HG02759 (cell line): ENCODE measurements around the gene ZNF142.

ENCODE experiments used
- ATAC-seq: cut with Tn5 transposase; IDR thresholded peaks from one replicate; pipeline ENCODE4 v1.9.1; 2021; ENCODE audit warnings: mild to moderate bottlenecking, moderate library complexity; ENCODE audit not compliant: unreplicated experiment

The ZNF142 gene

DNA sequence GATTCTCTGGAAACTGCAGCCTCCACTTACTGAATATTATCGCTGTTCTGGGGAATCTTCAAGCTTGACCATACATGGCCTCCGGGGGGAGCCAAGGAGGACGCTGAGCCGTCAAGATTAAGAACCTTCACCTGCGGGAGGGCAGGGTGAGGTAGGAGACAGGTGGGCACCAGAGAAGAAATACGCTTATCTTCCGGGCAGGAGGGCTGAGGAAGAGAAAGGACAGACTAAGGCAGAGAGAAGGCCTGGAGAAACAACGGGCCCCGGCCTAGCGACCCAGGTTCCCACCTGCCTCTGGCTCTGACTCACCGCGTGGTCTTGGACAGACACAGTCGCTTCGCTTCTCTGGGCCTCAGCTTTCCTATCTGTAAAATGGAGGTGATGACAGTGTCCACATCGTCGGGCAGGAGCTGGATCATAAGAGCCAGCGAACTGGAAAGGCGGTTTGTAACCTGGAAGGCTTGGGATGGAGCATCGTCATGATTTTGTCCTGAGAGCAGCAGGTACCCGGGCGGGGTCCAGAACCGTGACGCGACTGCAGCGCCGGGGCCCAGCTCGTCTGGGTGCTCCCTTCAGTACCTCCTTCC lies 659 bp downstream of the ZNF142 start:
- peak; percentile 37 for ATAC-seq

DNA sequence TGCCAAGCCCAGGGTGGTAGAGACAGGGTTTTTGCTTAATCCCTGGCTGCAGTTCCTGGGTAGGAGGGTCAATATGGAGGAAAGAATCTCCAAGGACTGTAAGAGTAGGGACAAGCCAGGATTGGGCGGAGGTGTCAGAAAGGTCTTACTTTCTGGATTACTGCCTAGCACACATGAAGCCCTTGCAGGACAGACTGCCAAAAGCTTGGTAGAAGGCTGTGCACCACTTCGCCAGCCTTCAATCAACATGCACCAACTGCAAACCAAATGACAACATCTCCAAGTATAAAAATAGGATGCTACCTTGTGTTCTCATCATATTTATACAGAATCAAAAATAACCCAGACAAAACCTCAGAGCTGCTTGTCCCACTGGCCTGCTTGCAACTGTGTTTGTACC lies 3.7 kb downstream of the ZNF142 start:
- ATAC-seq = no peak

DNA sequence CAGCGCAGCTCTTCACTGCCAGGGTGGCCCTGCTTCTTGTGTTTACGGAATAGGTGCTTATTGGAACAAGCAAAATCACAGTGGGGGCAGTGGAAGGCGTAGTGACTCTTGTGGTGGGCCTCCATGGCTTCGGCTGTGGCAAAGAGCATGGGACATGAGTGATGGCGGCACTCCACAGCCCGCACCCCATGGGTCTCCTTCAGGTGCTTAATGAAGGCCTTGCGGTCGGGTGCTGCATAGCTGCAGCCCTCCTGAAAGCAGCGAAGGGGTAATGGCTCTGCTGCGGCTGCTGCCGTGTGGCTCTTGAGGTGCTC lies 10.7 kb downstream of the ZNF142 start:
- ATAC-seq = no peak

DNA sequence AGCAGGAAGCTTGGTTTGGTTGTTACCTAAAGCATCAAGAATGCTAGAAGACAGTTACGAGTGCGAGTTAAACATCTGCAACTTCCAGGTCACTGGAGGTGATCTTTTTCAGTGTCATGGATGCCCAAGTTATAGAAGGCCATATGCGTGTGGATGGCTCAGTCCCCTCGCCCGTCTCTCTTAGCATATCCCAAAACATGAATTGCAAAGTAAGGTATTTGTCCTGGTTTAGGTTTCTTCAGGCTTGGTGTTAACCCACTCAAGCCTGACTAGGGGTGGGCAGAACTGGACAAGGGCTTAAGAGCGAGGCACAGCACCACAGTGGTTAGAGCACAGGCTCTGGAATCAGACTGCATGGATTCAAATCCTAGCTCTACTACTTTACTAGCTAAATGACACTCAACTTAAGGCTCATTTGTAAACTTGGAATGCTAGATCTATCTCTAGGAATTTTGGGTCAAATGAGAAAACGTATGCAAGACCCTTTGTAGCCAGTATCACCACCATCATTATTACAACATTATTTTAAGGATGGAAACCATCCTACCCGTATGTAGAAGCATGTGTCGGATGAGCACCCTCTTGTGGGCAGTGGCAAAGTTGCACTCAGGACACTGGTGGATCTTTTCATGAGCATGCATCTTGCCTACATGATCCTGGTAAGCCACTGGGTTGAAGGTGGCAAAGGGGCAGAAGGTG lies 11.2 kb downstream of the ZNF142 start:
- peak; percentile 53 for ATAC-seq

DNA sequence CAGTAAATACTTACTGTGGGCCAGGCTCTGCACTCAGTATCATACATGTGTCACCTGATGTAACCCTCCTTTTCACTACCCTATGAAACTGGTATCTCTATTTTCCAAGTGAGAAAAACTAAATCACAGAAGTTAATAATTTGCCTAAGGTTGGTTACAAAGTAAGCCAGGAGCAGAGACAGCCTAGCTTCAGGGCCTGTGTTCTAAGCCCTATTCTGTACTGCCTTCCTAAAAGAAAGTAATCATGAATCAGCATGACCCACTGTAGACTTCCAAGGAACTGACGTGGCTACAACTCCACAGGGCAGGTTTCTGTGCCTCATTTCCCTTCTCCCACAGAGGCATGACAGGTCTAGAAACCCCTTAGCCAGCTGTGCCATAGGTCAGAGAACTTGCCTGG lies 14.3 kb downstream of the ZNF142 start:
- no peak for ATAC-seq

DNA sequence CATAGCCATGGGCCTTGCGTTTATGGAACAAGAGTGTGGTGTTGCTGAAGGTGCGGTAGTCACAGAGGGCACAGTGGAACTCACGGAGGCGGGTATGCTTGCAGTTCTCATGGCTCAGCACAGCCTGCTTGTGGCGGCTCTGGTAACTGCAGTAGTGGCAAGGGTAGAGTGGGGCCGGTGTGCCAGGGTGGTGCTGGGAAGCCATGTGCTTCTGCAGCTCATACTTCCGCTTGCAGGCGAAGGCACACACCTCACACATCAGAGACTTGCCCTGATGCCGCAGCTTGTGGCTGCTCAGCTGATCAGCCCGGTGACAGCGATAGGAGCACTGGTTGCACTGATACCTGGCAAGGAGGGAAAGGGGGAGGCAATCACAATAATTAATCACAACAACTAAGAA lies 14.7 kb downstream of the ZNF142 start:
- no peak for ATAC-seq

DNA sequence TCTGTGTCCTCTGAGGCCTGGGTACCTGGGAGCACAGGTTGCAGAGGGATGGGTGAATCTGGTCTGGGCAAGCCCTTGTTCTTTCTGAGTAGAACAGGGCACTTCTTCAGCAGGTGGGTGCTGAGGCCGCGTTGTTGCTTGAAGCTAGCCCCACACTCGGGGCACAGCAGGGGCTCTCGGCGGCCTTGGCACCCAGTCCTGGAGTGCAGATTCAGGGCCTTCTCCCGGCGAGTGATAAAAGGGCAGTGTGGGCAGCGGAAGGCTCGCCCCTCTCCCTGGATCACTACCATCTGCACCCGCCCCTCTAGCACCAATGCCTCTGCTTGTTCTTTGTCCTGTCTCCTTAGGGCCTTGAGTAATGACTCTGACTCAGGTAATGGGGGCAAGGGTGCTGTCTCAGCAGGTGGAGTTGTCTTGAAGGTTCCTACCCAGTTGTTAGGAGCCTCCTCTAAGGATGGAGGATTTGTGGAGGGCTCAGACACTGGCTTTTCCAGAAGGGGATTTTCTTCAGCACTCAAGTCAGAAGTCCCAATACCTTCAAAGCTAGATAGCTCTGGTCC lies 15.6 kb downstream of the ZNF142 start:
- ATAC-seq = no peak

DNA sequence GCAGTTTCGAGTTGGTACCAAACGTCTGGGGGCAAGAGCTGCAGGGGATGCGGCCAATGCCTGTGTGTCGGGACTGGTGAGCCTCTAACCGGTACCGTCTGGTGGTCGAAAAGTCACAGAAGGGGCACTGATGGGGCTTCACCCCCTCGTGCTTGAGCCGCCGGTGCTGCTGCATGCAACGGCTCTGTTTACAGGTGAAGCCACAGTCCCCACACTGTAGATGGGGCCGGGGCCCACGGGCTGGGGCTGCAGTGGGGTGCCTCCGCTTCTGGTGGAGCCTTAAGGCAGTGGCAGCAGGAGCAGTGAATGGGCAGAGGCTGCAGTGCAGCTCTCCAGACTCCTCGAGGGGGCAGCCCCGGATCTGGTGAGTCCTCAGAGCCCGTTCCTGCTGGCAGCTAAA lies 16.6 kb downstream of the ZNF142 start:
- no peak for ATAC-seq

DNA sequence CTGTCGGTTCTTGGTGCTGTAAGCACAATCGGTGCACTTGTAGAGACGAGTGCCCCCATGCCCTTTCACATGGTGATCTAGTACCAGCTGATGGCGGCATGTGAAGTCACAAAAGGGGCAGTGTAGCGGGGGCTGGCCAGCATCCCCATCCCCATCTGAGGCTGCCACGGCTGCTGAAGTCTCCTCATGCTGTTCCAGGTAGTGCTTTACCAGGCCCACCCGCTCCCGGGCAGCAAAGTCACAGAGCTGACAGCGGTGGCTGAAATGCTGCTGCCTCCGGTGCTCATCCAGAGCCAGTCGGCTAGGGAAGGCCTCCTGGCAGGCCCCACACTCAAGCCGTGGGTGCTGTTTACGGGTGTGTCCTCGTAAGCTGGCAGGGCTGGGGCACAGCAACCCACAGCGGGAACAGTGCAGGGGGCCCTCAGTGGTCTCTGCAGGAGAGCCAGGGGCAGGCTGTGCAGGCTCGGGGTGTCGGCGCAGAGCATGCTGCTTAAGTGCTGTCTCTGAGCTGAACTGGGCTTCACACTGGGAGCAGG lies 17.2 kb downstream of the ZNF142 start:
- ATAC-seq = no peak

DNA sequence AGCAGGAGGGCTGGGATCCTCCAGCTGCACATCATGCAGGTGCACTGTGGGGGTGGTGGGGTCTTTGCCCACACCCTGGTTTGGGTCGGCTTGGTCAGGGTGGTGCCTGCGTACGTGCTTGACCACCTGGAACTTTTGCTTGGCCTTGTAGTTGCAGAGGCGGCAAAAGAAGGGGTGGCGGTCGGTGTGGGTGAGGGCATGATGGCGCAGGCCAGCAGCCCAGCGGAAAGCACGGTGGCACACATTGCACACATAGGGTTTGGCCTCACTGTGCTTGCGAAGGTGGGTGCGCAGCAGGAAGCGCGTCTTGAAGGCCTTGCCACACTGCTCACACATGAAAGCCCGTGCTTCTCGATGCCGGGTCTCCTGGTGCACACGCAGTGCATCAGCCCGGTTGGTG lies 21.1 kb downstream of the ZNF142 start:
- ATAC-seq = no peak

DNA sequence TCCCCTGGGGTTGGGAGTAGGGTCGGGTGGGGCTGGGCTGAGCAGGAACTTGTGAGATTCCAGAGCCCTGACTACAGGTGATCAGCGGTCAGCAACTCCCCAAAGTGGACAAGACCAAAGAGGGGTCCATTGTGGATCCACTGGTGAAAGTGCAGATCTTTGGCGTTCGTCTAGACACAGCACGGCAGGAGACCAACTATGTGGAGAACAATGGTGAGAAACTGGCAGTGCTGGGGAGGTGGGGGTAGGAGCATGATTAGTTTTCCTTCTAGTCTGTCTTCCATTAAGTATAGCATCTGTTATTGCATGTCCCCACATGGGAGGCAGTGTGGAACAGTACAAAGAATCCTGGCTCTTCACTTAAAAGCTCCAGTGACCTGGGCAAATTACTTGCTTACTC lies 23.7 kb downstream of the ZNF142 start:
- no peak for ATAC-seq

DNA sequence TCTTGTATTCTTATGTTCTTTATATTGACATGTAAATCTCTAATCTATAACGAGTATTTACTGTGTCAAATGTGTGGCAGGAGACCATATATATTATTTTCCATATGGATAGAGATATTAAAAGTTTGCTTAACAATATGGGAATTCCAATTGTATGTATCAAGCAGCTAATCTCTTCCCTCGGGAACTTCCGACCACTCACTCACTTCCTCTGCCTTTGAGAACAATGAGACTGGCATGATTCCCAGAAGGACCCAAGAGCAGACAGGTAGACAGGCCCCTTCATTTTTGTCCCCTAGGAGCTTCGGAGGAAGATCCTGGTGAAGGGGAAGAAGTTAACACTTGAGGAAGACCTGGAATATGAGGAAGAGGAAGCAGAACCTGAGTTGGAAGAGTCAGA lies 27.6 kb downstream of the ZNF142 start:
- no peak for ATAC-seq

DNA sequence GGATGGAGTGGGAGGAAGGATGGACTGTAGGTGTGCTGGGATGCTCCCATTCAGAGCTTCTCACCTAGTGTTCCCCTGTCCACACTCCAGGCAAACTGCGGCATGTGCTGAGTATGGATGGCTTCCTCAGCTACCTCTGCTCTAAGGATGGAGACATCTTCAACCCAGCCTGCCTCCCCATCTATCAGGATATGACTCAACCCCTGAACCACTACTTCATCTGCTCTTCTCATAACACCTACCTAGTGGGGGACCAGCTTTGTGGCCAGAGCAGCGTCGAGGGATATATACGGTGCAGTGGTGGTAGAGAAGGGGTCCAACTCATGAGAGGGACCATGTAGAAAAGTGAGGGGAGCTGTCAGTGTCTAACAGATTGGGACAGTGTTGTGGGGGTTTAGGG lies 31.5 kb downstream of the ZNF142 start:
- ATAC-seq = no peak

DNA sequence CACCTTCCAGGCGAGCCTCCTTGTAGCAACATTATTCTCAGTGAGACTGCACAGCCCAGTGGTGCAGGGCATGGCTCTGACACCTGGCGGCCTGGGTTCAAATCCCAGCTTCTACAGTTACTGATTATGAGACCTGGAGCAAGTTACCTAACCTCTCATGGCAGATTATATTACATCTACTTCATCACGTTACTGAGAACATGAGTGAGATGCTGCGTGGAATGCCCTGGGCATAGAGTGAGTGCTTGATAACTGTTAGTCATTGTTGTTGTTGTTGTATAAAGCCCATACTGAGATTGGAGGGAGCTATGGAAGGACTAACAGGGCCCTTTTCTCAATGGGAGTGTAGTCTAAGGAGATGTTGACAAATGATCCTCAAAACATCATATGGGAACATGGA lies 33.1 kb downstream of the ZNF142 start:
- ATAC-seq = no peak

DNA sequence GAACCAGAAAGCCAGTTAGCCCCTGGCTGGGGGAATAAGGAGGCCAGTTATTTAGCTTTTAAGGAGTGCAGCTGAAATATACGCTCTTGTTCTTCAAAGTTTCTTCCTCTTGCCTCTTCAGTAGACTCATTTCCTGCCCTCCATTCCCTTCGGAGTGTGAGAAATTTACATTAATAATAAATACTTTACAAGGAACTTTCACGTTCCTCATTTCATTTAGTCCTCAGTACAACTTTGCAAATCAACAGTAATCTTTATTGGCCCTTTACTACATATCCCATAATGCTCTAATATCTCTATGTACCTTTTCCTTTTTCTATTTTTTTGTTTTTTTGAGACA lies 36.1 kb downstream of the ZNF142 start:
- ATAC-seq = no peak

DNA sequence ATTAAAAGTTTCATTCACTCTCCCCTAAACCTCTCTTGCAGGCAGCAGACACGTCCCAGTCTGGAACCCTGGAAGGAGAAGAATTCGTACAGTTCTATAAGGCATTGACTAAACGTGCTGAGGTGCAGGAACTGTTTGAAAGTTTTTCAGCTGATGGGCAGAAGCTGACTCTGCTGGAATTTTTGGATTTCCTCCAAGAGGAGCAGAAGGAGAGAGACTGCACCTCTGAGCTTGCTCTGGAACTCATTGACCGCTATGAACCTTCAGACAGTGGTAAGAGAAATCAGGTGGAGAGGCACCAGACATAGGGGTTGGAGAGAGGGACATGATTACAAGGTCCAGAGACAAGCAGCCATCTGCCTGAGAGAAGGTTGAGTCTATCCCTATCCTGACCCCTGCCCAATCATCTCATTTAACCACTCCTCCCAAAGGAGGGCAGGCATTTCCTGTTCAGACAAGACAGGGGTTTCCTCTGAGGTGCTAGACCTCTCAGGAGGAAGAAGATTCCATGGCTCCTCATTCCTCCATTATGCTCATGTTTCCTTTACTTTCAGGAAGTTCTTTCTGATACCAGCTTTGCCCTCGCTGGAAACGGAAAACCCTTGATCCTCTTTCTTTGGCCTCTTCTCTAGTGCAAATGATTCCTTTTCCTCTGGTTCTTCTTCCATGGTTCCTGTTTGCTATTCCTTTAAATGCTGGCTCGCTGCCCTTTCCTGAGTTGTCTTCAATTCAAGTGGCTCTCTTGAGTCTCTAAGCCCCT lies 36.6 kb downstream of the ZNF142 start:
- no peak for ATAC-seq

DNA sequence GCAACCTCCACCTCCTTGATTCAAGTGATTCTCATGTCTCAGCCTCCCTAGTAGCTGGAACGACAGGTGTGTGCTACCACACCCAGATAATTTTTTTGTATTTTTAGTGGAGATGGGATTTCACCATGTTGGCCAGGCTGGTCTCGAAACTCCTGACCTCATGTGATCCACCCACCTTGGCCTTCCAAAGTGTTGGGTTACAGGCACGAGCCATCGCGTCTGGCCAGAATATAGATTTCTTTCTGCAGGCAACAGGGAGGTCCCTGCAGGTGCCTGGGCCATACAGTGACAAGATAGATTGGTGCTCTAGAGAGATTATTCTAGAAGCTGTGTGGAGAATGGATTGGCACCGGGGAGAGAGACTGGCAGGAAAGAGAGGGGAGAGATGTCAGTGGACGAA lies 38.4 kb downstream of the ZNF142 start:
- ATAC-seq = no peak

DNA sequence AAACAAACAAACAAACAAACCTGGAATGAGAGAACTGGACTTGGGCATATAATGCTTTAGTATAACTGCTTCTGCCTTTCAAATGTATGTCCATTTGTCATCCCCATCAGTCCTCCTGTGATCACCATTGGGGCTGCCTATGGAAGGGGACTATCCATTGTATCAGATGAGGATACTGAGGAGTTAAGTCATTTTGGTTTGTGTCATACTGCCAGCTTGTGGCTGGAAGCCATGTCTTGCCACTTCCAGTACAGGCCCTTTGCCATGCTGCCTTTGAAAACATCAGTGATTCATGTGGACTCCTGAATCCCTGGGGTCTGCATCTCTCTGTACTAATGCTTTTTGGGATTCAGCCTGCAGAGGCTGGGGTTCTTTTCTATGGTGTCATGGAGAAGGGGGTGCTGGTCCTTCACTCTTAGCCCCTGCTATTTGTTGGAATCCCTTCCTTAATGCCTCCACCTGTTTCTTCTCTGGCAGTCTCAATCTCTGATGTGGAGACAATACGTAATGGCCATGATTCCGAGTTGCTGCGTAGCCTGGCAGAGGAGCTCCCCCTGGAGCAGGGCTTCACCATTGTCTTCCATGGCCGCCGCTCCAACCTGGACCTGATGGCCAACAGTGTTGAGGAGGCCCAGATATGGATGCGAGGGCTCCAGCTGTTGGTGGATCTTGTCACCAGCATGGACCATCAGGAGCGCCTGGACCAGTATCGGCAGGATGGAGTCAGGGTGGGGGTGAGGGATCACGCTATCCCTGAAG lies 41.1 kb downstream of the ZNF142 start:
- no peak for ATAC-seq

DNA sequence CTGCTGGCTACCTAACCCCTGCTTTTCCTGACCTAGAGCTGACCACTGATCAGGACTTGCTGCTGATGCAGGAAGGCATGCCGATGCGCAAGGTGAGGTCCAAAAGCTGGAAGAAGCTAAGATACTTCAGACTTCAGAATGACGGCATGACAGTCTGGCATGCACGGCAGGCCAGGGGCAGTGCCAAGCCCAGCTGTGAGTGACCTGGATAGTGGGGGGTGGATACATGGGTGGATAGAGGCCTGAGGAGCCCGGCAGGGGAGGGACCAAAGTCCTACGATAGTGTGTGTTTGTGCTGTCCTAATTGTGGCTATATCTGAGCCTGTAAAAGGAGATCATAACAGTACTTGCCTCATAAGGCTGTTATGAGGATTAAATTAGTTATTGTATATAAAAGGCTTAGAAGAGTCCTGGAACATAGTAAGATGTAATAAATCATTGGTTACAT lies 43.5 kb downstream of the ZNF142 start:
- ATAC-seq = no peak

DNA sequence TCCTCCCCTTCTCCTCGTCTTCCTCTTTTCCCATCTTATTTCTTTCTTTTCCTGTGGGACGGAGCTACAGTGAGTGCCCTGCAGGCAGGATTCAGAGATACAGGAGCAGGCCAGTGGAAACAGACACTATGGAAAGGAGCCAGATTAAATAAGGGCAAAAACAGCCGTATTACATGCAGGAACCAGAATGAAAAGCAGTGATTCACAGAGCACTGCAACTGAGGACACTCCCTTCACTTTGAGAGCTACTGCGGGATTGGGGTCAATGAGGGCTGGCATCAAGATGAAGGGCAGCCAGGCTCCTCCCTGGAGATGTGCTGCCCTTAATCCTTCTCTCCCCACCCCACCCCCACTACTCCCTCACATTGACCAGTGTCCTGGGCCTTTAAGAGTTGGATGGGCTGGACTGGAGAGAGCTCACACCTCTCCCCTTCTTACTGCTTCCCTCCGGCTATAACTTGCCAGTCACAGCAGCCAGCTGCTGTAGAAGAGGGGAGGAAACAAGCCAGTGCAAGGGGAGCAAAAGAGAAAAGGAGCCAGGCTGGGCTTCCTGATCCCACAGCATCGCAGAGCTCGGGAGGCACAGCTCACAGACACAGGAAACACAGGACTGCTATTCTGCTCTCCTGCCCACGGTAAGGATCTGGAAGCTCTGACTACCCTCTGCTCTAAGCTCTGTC lies 51.8 kb downstream of the ZNF142 start, which contains the start of gene PLCD4:
TSS of gene PLCD4 (plus strand) at position 464 of the 680 bp plus-strand sequence. CDS start 7,841 bp downstream, outside the sequence.
- ATAC-seq = no peak
